HepG2 (cell line): ENCODE results near the gene COL18A1. TPM values are rescaled to one million over a fixed set of nuclear protein-coding genes. Genes with fewer than 3 reads are reported as not detected.
A peak's percentile ranks its signal among the peaks of the same experiment; 100 is the strongest.

ENCODE experiments used
- GZF1 ChIP-seq: sonication (generic); formaldehyde crosslinking; IDR thresholded peaks from 2 replicates; pipeline ENCODE4 v1.5.1; 2020; ENCODE audit warnings: mild to moderate bottlenecking, missing genetic modification reagents
- JUND ChIP-seq: sonication (generic); formaldehyde crosslinking; IDR thresholded peaks from 2 replicates; pipeline ENCODE4 v1.8.0; 2022; ENCODE audit warnings: mild to moderate bottlenecking, missing genetic modification reagents
- MEIS1 ChIP-seq: sonication (generic); formaldehyde crosslinking; IDR thresholded peaks from 2 replicates; pipeline ENCODE4 v1.9.0; 2021; ENCODE audit warnings: mild to moderate bottlenecking, missing genetic modification reagents, moderate library complexity, borderline replicate concordance
- MTA1 ChIP-seq: sonication (generic); formaldehyde crosslinking; IDR thresholded peaks from 2 replicates; pipeline ENCODE4 v1.4.0; 2020; ENCODE audit warnings: missing genetic modification reagents, mild to moderate bottlenecking, borderline replicate concordance
- NCOA2 ChIP-seq: sonication (generic); formaldehyde crosslinking; IDR thresholded peaks from 2 replicates; pipeline ENCODE4 v1.8.0; 2022; ENCODE audit warnings: inconsistent platforms
- NFE2L1 ChIP-seq: sonication (generic); formaldehyde crosslinking; IDR thresholded peaks from 2 replicates; pipeline ENCODE4 v1.4.0; 2020; ENCODE audit warnings: missing genetic modification reagents, mild to moderate bottlenecking, borderline replicate concordance
- NKX3-1 ChIP-seq: sonication (generic); formaldehyde crosslinking; IDR thresholded peaks from 2 replicates; pipeline ENCODE4 v1.5.0; 2020; ENCODE audit warnings: missing genetic modification reagents
- NR1H2 ChIP-seq: sonication (generic); formaldehyde crosslinking; IDR thresholded peaks from 2 replicates; pipeline ENCODE4 v1.8.1; 2022; ENCODE audit warnings: low read depth, missing genetic modification reagents, borderline replicate concordance
- PATZ1 ChIP-seq: sonication (generic); formaldehyde crosslinking; IDR thresholded peaks from 2 replicates; pipeline ENCODE4 v1.4.0; 2020; ENCODE audit warnings: missing genetic modification reagents
- PITX1 ChIP-seq: sonication (generic); formaldehyde crosslinking; IDR thresholded peaks from 2 replicates; pipeline ENCODE4 v1.5.1; 2020; ENCODE audit warnings: mild to moderate bottlenecking, missing genetic modification reagents
- ZBTB25 ChIP-seq: IDR thresholded peaks from 2 replicates; pipeline ENCODE4 v1.6.1; 2018; ENCODE audit warnings: missing genetic modification reagents
- ZBTB4 ChIP-seq: sonication (generic); formaldehyde crosslinking; IDR thresholded peaks from 2 replicates; pipeline ENCODE4 v1.4.0; 2020; ENCODE audit warnings: missing genetic modification reagents, mild to moderate bottlenecking, borderline replicate concordance
- ZBTB7B ChIP-seq: sonication (generic); formaldehyde crosslinking; IDR thresholded peaks from 2 replicates; pipeline ENCODE4 v1.4.0; 2020; ENCODE audit warnings: missing genetic modification reagents
- ZFP91 ChIP-seq: sonication (generic); formaldehyde crosslinking; IDR thresholded peaks from 2 replicates; pipeline ENCODE4 v1.9.0; 2022; ENCODE audit warnings: missing genetic modification reagents, mild to moderate bottlenecking, borderline replicate concordance
- ZGPAT ChIP-seq: IDR thresholded peaks from 2 replicates; pipeline ENCODE4 v1.6.1; 2016; ENCODE audit warnings: mild to moderate bottlenecking
- ZNF556 ChIP-seq: sonication (generic); formaldehyde crosslinking; IDR thresholded peaks from 2 replicates; pipeline ENCODE4 v1.4.0; 2020; ENCODE audit warnings: mild to moderate bottlenecking, missing genetic modification reagents, borderline replicate concordance
- ZNF605 ChIP-seq: sonication (generic); formaldehyde crosslinking; IDR thresholded peaks from 2 replicates; pipeline ENCODE4 v1.8.0; 2022; ENCODE audit warnings: mild to moderate bottlenecking, missing genetic modification reagents
- ZNF720 ChIP-seq: sonication (generic); formaldehyde crosslinking; IDR thresholded peaks from 2 replicates; pipeline ENCODE4 v1.4.0; 2020; ENCODE audit warnings: missing genetic modification reagents
- ZNF749 ChIP-seq: sonication (generic); formaldehyde crosslinking; IDR thresholded peaks from 2 replicates; pipeline ENCODE4 v1.8.0; 2022; ENCODE audit warnings: mild to moderate bottlenecking, missing genetic modification reagents, moderate library complexity, borderline replicate concordance
- polyA plus RNA-seq, 8 experiments: library from polyadenylated mRNA; depleted of rRNA in 3 of 8; stranded (reverse) in 7 of 8; unstranded in 1 of 8; fragments of >200 nt; fragmentation: Illumina TruSeq in 4 of 8; extraction: Trizol in 4 of 8; gene quantifications; 2 replicates each; pipeline versions ENCODE4 v1.2.1 to v1.2.3, GENCODE V29; 2011 to 2016; ENCODE audit warnings: low read depth in 4 of 8, missing spikeins in 1 of 8, mixed read lengths in 1 of 8; ENCODE audit not compliant: insufficient read depth in 1 of 8
- total RNA-seq, 5 experiments: library from RNA; depleted of rRNA; stranded (reverse); fragments of >200 nt; fragmentation: Illumina TruSeq; extraction: Trizol; gene quantifications; 2 replicates each; pipeline ENCODE4 v1.2.3, GENCODE V29; 2016; ENCODE audit warnings: low read depth in 1 of 5

Gene COL18A1
- total and polyA plus RNA-seq, 2 of the 13 experiments (the other 11 are each of a cell fraction or from before 2014, with no cell fraction given), result 79.0 to 102 TPM

GRCh38 chr21:45423201-45423955 is 18.4 kb downstream of the COL18A1 start (continued):
- TF ChIP-seq ZNF605 (no peak), GZF1 (CRISPR knock-in tag) (no peak), NFE2L1 (no peak), PITX1 (CRISPR knock-in tag) (peak; percentile 61), NR1H2 (CRISPR knock-in tag) (no peak), PATZ1 (CRISPR knock-in tag) (peak; percentile 88), ZBTB25 (CRISPR knock-in tag) (0 out of 2 replicates have a peak, but pooled peaks have one; percentile 30), ZNF556 (CRISPR knock-in tag) (0 out of 2 replicates have a peak, but pooled peaks have one; percentile 45), ZNF749 (0 out of 2 replicates have a peak, but pooled peaks have one; percentile 6), JUND (CRISPR knock-in tag) (0 out of 2 replicates have a peak, but pooled peaks have one; percentile 7), ZFP91 (CRISPR knock-in tag) (peak; percentile 12; the same call in 1 of the 2 replicates), ZBTB7B (CRISPR knock-in tag) (peak; percentile 90; the same call in 1 of the 2 replicates), MTA1 (CRISPR knock-in tag) (no peak), NKX3-1 (CRISPR knock-in tag) (no peak), ZGPAT (CRISPR knock-in tag) (peak; percentile 48; the same call in 1 of the 2 replicates), MEIS1 (CRISPR knock-in tag) (no peak), ZBTB4 (CRISPR knock-in tag) (no peak), ZNF720 (no peak), NCOA2 (peak; percentile 63; the same call in 1 of the 2 replicates)
